Measurements from ENCODE around the gene CFAP45.
A peak's percentile ranks its signal among the peaks of the same experiment; 100 is the strongest.

Gene CFAP45

DNA sequence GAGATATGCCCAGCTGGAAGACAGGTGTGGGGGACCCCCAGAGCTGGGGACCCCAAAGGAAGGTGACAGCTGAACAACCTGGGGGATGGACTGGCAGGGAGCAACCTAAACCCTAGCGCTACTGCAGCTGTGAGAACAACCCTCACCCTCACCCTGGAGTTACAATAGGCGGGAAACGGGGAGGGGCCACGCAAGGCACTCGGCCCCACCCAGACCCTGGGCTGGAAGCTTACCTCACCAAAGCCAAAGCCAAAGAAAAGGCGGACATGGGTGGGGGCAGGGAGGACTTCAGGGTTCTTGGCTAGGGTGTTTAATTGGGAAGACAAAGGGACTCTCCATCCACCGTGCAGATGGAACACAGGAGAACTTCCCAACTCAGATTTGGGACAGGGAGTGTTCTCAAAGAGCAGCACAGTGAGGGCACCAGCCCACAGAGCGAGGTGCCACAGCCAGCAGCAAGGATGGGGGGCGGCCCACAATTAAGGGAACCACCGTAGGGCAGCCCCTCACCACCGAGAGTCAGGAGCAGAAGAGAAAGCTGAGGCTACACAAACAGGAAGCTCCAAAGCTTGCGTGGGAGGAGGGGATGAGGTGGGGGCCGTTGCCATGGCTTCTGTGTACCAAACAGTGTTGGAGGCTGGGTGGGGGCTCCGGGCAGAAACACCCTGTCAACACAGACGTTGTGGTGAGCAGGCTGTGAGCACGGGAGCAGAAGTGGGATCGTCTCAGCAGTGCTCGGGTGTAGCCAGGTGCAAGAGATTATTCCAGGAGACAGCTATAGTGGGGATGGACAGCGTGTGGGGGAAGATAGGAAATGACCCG, 23.4 kb upstream of the CFAP45 start:
- DNase-seq = peak; percentile 94

DNA sequence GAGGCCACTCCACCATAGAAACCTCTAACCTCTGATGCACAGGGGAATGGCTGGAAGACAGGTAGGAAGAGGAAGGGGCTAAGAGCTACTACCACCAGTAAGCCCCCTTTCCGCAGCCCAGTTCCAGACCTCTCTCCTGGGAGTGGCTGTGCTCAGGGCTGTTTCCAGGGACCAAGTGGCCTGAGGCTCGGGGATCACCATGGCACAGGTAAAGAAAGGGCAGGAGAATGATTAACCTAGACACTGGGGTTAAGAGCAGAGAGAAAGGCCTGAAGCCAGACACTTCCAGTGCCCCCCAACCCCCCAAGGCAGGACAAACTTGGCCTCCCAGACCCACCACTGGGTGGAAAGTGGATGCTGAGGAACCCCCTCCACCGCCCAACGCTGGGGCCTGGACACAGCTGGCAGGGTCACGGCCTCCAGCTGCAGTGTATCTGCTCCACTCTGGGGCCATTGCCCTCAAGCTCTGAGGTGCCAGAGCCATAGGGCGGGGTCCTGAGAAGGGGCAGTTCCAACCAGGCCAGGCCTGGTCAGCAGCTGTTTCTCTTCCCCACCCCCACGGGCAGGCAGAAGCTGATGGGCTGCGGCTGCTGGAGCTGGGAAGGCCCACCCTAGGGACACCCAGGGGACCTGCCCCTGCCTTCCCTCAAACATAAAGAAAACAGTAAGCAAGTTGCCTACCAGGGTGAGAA, 22.7 kb upstream of the CFAP45 start:
- DNase-seq = no peak

DNA sequence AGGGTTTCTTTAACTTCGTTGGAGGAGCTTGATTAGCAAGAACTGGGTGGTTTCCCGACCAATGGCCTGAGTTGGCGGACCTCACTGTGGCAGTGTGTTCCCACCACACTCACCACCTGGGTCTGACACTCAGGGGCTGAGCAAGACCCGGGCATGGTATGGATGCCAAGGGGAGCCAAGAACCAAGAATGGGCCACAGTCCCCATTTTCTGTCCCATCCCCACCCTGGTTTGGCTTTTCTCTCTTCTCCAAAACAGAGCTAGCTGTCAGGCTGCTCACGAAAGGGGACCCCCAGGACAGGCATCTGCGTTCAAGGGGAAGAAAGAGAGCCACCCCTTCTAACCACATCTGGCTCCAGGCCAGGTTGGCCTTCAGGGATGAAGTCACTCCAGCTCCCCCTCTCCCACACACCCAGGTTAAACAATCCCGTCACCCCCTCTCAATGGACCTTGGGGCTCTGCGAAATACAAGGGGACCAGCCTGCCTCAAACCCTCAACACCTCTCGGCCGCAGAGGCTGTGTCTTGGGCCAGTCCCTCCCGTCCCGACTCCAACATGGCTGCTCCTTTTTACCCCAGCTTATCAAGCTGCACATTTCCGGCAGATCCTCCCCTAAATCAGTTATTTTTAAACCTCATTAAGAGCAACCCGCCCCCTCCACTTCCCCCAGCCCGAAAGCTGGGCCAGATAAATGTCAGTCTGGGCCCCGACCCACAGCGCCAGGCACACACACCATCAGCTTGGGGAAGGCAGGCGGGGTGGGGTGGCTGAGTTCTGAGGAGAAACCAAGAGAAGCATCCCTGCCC, 21.9 kb upstream of the CFAP45 start:
- no peak for DNase-seq

- DNase-seq = no peak
Observed at GRCh38 chr1:159921251-159921650, 21.3 kb upstream of the CFAP45 start.

DNA sequence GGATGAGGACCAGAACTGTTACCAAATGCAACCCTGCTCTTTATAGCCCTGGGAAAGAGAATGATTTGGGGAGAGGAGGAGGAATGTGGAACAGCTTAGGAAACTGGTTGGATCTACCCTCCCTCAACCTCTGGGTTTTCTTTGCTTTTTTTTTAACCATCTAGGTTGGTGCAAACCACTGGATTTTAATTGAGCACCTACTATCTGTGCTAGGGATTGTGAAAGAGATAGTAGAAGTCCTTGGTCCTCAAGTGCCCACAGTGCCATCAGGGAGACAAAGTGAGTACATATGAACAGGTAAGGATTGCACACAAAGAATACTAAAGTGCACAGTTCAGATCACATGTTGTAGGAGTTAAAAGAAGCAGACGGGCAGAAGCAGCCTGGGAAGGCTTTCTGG, 20.7 kb upstream of the CFAP45 start:
- DNase-seq = no peak

DNA sequence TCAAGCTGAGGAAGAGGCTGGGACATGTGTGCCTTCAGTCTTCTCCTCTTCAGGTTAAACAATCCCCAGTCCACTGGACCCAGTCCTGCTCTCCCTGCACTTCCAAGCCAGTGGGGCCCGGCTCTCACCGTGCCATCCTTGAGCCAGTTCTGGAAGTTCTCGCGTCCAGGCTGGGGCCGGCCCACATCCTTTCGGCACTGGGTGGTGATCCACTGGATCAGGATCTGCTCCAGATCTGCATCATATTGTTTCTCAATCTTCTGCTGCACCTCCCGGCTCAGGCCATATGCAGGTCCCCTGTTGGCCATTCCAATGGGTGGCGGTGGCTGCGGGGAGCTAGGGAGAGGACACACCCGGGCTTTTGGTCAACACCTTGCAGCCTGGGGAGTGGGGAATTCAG, 20.2 kb upstream of the CFAP45 start:
- DNase-seq = no peak

DNA sequence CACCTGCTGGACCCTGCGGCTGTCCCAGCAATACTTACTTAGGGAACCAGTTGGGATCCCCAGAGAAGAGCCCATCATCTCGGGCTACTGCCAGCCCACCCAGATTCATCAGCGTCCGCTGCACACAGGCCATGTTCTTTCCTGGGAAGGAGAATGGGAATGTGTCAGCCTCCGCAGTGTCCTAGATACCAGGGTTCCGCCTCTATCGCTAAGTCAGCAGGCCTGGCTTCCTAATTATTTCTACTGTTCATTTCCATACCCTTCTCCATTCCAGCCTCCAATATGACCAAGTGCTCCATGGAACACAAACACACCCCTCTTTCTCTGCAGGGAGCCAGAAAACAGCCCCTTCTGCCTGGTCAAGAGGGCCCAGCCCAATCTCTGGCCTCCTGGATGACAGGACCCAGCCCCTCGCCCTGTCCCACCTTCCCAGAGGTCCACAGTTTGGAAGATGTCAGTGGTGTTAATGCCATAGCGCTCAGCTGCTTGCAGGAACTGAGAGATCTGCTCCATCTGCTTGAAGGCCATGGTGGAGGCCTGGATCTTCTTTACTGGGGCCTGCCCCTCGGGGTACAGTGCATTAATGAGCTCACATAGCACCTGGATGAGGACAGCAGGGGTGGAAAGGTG, 19.4 kb upstream of the CFAP45 start:
- no peak for DNase-seq

DNA sequence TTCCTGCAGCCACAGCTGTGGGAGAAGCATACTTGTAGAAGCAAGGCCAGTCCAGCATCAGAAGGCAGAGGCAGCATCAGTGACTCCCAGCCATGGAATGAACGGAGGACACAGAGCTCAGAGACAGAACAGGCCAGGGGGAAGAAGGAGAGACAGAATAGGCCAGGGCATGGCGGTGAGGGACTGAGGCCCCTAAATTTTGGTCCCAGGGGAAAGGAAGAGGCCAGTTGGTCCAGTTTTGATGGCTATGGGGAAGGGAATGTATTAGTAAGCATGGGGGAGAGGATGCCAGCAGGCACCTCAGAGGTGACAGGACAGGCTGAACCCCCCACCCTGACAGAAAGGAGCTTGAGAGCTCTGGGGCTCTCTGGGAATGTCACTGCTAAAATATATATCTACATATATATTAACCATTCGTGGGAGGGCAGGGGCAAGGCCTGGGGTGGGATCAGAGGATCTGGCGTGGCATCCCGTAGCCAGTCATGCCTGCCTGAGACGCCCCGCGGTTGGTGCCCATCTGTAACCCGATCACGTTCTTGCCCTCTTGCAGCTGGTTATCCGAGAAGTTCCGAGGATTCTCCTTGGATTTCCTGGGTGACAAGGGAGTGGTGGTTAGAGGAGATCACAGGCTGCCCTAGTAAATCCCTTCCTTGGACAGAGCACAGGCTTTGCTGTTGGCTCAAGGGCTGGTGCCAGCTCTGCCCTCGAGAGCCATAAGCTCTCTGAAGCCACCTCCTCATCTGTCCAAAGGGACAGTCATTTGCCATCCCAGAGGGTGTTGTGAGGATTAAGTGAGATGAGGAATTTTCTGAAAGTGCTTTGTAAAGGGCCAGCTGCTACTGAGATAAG, 18.6 kb upstream of the CFAP45 start:
- DNase-seq = no peak

- no peak for DNase-seq
Observed at GRCh38 chr1:159917533-159918351, 17.8 kb upstream of the CFAP45 start.

DNA sequence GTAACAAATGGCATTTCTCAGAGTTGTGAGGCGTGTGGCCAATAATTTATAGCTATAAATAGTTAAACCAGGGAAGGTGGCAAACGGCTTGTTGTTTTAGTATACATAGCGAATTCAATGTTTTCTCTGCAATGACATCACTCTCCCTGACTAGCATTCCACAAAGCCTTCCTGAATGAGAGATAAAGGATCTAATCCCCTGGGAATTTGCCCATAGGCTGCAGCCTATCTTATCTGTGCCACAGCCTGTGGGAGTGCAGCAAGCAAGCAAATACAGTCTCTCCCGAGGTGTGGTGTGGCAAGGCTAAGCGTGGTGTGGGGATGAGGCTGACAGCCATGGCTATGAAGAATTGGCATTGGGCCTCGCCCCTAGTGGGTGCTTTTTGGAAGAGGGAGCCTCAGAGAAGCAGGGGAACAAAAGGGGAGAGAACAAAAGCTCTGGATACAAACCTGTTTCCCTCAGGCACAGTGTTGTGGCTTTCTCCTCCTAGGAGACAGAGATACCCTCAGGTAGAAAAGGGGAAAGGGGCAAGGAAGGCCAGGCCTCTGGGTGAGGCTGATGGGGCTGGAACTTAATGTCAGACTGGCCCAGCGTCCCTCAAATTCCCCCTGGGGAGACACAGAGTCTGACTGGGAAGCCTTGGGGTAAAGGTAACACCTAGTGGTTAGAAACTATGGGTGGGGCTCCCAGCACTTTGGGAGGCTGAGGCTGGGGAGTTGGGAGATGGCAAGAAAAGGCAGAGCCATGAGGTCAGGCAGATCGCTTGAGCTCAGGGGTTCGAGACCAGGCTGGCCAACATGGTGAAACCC, 16.5 kb upstream of the CFAP45 start:
- no peak for DNase-seq

DNA sequence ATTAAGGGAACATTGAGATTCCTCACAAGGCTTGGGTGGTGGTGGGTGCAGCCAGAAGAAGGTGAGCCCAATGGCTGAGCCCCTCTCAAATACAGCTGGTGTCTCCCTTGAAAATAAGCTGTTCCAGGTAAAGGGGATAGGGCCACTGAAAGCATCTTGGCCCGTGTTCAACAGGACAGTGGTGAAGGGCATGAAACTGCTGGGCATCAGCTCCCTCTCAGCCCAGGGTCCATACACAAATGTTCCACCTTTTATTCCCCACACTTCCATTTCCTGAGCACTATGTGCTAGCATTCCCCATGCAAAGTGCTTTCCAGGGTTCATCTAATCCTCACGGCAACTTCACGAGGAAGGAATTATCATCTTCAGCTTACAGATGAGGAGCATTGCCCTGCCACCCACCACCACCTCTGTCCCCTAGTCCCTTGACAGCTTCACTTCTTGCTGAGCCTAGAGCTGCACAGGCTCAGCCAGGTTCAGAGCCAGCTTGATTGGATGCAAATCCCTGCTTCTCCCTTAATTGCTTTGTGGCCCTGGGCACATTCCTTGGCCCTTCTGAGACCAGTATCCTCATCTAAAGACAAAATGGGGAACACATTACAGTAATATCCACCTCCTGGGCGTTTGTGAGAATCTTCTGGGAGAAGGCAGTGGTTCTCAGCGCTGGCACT, 15.7 kb upstream of the CFAP45 start:
- no peak for DNase-seq

- no peak for DNase-seq
Observed at GRCh38 chr1:159914252-159915018, 14.5 kb upstream of the CFAP45 start.

- DNase-seq = no peak
Observed at GRCh38 chr1:159913451-159914192, 13.7 kb upstream of the CFAP45 start.

DNA sequence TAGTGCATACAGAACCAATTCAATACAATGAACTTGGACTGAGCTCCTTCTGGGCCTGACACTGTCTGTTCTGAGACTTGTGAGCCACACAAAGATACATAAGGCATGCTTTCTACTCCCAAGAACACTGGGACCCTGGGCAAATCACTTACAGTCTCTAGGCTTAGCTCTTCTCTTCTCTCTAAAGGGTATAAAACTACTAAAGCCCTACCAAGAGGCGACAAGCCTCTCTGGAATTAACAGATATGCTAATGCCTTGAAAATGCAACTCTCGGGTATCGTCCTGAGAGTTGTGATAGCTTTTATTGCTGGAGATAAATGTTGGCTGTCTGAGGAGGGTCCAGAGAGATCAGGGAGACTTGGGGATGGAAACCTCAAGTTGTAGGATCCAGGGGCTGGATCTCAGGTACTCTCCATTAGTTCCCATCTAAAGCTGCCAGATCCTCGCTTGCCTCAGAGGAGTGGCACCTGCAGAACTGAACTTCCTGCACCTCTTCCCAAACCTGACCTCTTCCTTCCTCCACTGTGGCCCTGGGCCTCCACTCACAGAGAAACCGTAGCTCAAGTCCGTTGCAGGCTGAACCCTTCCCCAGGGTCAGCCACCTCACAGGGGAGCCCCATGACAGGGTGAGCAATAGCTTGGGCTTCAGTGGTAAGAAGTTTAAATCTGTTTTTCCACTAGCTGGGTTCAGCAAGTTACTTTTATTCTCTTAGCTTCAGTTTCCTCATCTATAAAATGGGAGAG, 11.5 kb upstream of the CFAP45 start:
- DNase-seq = no peak

GRCh38 chr1:159908031-159908940, 8.3 kb upstream of the CFAP45 start:
- peak; percentile 43 for DNase-seq

- no peak for DNase-seq
Observed at GRCh38 chr1:159906960-159907359, 7.0 kb upstream of the CFAP45 start.

Data from activated effector memory CD4-positive, alpha-beta T cell treated with anti-CD3 and anti-CD28 coated beads, Interleukin-2, amount 50 U/mL, for 16 hours (primary cell).